Stimulated activated CD4-positive, alpha-beta T cell treated with anti-CD3 and anti-CD28 coated beads, Interleukin-4, amount 100 ng/mL, for 4 hours (primary cell): ENCODE results near the gene ITPRID2.
"Not testable (repeated sequence)": the region's sequence is repeated elsewhere in the genome, so short reads cannot be mapped to it uniquely, and the experiment has no call there.

Experiments used
- DNase-seq, 2 experiments: peaks; one replicate each; pipeline ENCODE4 v3.0.0-alpha.2; 2020

The ITPRID2 gene

DNA sequence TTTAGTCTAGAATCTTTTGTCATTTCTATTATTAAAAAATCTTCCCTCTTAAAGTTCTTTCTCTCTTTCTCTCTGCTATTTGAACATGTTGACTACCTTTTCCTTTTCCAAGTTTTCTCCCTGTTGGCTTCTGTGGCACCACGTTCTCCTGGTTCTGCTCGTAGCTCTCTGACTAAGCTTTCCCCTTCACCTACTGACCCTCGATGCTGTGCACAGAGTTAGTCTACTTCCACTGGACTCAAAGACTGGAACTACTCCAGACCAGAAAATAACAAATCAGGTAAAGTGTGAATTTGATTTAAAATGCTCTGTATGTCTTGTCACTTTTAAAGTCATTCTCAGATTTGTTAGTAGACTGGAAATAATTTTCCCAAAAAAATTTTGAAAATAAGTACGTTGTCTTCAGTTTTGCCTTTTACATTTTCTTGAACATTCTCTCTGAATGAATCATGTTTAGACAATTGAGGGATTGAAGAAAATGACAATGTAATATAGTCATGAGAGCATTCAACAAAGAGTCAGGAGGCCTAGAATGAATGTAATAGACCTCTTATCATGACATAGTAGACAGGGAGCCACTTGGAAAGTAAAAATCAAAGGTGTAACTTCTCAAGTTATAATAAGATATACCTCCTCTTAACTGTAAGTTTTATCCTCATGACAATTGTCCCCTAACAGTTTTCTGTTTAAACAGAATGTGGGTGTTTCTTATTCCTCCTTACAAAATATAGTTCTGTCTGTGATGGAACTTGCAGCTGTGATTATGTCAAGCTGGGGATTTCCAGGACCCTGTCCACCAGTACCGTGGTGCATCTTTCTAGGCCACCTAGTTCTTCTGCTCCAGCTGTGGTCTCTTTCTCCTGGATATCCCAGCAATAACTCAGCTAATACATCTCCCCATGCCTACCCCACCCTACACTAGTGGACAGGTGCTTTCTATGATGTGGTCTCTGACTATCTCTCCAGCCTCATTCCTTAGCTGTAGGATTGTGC lies 25.5 kb downstream of the ITPRID2 start:
- no peak for DNase-seq

GRCh38 chr2:181918188-181918587 lies 26.7 kb downstream of the ITPRID2 start:
- no peak for DNase-seq

DNA sequence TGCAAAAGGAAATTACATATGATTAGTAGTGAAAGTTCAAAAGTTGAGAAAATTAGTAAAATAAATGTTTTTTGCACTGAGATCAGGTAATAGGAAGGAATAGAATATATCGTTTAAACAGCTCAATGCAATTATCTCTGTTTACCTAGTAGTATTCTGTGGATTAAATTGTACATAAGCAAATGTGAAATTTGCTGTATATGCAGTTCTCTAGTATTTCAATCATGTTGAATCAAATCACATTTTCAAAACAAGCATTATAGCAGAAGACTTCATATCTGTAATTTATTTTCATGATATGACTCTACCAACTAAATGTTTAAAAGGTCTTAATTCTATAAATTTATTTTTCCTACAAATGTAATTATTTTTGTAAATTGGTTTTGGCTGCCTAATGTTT lies 31.6 kb downstream of the ITPRID2 start:
- DNase-seq, result no peak

DNA sequence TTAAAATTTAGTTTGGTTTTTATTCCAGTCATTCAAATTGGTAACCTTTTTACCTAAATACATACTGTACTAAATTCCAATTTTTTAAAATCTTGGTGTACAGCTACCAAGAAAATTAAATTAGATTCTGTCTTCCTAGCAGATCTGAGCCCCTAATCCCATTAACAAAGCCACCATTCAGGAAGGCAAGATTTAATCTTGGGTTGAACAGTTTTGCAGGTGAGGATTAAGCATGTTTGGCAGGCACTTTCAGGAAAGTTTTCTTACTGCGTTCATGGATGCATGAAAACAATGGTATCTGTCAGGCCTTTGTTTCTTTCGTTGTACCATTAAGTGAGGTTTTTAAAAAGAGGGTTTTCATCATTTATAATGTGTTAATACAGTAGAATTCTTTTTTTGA lies 32.8 kb downstream of the ITPRID2 start:
- DNase-seq, result no peak

DNA sequence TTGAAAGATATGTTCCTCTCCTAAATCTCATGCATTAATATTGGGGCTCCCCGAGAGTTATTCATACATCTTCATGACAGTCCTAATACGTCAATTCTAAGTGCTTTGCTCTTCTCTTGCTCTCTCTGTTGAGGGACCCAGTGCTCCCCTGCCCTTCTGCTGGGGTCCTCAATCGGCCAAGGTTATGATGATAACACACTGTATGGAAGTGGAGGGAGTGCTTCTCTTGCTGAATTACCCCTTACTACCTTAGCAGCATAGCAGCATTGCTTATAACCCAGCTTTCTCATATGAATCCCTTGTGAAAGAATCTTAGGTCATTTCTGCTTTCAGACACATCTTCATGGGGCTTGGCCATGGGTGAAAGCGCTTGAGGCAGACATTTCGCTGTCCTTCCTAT lies 43.2 kb downstream of the ITPRID2 start:
- no peak for DNase-seq

DNA sequence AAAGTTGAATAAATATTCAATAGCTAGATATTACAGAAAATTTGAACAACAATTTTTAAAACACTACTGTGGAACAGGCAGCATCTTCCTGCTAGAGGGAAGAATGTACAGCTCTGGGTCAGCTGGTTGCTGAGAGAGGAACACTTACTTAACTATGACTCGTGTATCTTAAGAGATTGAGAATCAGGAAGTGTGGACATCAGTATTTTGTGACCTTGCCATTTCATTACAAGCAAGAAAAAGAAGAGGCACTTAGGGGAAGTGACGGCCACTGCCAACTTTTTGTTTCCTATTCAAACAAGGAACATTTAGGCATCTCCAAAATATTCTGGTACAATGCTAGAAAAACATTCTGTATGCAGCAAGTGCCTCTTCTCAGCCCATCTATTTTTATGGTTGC lies 45.9 kb downstream of the ITPRID2 start:
- DNase-seq, result no peak

DNA sequence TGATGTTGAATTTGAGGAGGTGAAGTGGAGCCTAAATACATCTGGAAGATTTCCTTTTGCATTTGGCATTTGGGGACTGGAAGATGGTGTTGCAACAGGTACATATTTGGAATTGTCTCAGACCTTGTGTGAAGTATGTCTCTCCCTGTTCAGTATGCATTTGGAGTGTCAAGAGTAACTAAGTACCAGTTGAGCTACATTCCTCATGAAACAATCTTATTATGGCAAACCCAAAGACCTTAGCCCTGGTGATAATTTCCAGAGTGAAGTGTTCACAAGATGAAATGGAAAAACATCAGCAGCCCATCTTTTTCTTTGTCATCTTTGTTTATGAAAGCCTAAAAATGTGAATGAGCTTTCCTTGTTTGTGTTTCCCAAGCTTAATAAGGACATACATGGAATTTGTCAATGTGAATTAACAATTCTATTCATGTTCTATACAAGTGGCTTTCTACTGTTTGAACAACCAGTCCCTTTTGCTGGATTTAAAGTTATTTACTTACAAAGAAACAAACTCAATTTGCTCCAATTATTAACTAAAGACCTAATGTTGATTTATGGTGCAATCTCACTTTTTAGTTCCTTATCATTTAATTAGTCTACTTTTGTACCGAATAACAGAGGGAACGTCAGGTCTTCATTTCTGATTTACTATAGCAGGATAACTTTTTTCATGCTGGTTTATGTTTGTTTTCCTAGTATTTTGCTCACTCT lies 52.0 kb downstream of the ITPRID2 start:
- DNase-seq, result no peak

GRCh38 chr2:181944164-181944913 lies 52.8 kb downstream of the ITPRID2 start:
- DNase-seq, result no peak

GRCh38 chr2:181944914-181945291 lies 53.4 kb downstream of the ITPRID2 start:
- no peak for DNase-seq

- DNase-seq, result no peak
Observed at GRCh38 chr2:181946444-181947127, 55.1 kb downstream of the ITPRID2 start.

GRCh38 chr2:181947273-181947672 lies 55.7 kb downstream of the ITPRID2 start:
- DNase-seq, result no peak

- no peak for DNase-seq
Observed at GRCh38 chr2:181948227-181948626, 56.7 kb downstream of the ITPRID2 start.

- DNase-seq, result no peak
Observed at GRCh38 chr2:181949047-181949446, 57.5 kb downstream of the ITPRID2 start.

DNA sequence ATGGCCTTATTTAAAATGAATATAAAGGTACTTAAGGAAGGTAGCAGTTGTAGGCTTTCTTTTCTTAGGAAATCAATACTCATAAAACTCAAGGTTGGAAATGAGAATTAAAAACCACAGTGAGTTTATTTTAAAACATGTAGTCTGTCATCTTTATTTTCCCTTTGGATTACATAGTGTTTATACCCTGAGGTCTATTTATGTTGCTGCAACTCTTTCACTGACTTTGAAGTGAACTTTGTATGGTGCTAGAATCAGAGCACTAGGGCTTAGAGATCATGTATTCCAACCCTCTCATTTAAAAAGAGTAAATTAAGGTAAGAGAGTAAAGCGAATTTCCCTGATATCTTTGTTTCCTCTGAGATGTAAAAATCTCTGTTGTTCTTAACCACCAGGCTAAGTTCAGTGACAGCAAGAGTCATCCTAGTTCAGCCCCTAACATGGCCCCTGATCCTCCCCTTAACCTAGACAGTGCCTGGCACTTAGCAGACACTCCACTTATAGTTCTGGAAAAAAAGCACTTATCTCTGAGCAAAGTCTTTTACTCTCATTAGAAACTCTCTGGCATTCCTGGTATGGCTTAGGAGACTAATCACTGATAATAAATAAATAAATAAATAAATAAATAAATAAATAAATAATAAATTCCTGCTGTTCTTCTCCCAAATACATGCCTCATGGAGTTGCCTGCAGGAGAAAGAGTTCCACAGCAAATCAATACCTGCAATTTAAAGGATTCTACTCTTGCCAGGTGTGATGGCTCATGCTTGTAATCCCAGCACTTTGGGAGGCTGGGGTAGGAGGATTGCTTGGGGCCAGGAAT lies 61.1 kb downstream of the ITPRID2 start:
- no peak for DNase-seq

GRCh38 chr2:181953881-181954537 lies 62.5 kb downstream of the ITPRID2 start:
- peak; percentile 37 to 46 for DNase-seq

GRCh38 chr2:181954538-181954883 lies 63.0 kb downstream of the ITPRID2 start:
- no peak for DNase-seq

DNA sequence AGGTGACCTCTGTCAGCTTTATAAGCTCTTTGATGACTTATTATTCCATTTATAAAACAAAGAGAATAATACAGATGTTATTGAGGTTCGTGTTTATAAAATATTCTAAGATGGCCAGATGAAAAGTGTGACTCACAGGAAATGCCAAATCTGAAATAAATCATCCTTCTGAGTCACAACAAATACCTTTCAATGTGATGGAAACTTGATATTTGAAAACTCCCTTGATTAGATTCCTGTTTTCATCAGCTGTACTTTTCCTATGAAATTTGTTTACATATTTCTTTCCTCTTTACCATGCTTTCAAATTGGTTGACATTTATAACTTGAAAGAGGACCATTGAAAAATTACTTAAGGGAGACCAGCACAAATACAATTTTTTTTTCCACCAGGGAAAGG lies 63.5 kb downstream of the ITPRID2 start:
- no peak for DNase-seq

GRCh38 chr2:181955866-181956265 lies 64.3 kb downstream of the ITPRID2 start:
- DNase-seq, result not testable (repeated sequence)

- no peak for DNase-seq
Observed at GRCh38 chr2:181957668-181958067, 66.1 kb downstream of the ITPRID2 start.

DNA sequence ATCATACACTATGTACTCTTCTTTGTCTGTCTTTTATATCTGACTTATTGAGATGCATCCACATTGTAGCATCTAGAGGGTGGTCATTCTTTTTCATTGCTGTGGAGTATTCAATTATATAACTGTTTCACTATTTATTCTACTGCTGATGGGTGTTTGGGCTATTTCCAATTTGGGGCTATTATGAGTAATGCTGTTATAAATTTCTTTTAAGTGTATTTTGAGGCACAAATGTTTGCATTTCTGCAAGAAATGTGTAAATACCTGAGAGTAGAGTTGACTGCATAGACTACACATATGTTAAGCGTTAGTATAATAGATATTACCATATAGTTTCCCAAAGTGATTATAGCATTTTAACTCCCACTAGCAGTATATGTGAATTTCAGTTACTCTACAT lies 67.2 kb downstream of the ITPRID2 start:
- DNase-seq, result no peak

DNA sequence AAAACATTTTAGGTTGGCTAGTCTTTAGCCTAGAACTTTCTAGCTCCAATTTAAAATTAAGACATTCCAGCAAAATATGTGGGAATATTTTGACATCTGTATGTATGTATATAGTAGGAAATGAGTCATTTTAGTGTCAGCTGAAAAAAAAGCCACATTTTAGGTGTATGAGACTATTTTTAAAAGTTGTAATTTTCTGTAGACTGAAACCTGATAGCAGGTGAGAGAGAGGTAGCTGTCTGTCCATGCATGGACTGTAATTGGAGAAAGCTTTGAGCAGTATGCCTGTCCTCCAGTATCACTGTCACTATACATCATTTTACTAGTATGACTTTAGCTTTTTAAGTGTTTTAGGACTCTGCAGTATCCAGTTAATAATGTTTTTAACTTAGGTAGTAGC lies 68.0 kb downstream of the ITPRID2 start:
- DNase-seq, result no peak
